ENCODE data around the gene ASGR2. TPM values are rescaled to one million over a fixed set of nuclear protein-coding genes. Genes with fewer than 3 reads are reported as not detected.

ASGR2 gene
- total and polyA plus RNA-seq, 2 of the 13 experiments (the other 11 are each of a cell fraction or from before 2014, with no cell fraction given) = 320 to 754 TPM

GRCh38 chr17:7156342-7156940 is 41.8 kb upstream of the ASGR2 start (continued):
- TF ChIP-seq AGO2 (optimal IDR thresholded peaks at IDR 0.05; ENCODE audit: low read depth, low read length) = no peak
- peak; percentile 95; the same call in 1 of the 2 replicates for TF ChIP-seq ZNF724P (CRISPR knock-in tag; IDR thresholded peaks at IDR 0.05; ENCODE audit: borderline replicate concordance)
- peak; percentile 97 for TF ChIP-seq ZNF230 (CRISPR knock-in tag; IDR thresholded peaks at IDR 0.05)
- peak; percentile 75; the same call in 1 of the 2 replicates for TF ChIP-seq ZNF776 (CRISPR knock-in tag; IDR thresholded peaks at IDR 0.05)
- TF ChIP-seq ZNF790 (CRISPR knock-in tag; IDR thresholded peaks at IDR 0.05; ENCODE audit: borderline replicate concordance) = no peak
- TF ChIP-seq NR2F2 (IDR thresholded peaks at IDR 0.05; ENCODE audit: borderline replicate concordance, low read depth) = peak; percentile 86
- 0 out of 2 replicates have a peak, but pooled peaks have one; percentile 84 for TF ChIP-seq FLYWCH1 (CRISPR knock-in tag; IDR thresholded peaks at IDR 0.05)
- TF ChIP-seq MEIS2 (CRISPR knock-in tag; IDR thresholded peaks at IDR 0.05) = peak; percentile 75; the same call in 1 of the 2 replicates
- no peak for TF ChIP-seq TSC22D2 (CRISPR knock-in tag; IDR thresholded peaks at IDR 0.05; ENCODE audit: borderline replicate concordance)
- no peak for TF ChIP-seq ZNF382 (CRISPR knock-in tag; IDR thresholded peaks at IDR 0.05; ENCODE audit: borderline replicate concordance)
- TF ChIP-seq LBX2 (CRISPR knock-in tag; IDR thresholded peaks at IDR 0.05; ENCODE audit: borderline replicate concordance) = peak; percentile 90; the same call in 1 of the 2 replicates
- TF ChIP-seq FOXK2 (IDR thresholded peaks at IDR 0.05) = no peak
- TF ChIP-seq NR2F6 (IDR thresholded peaks at IDR 0.05) = peak; percentile 95
- TF ChIP-seq NR2F6 (CRISPR knock-in tag; IDR thresholded peaks at IDR 0.05) = peak; percentile 98
- peak; percentile 94; the same call in 1 of the 2 replicates for TF ChIP-seq ZNF451 (CRISPR knock-in tag; IDR thresholded peaks at IDR 0.05)
- TF ChIP-seq HMGXB3 (CRISPR knock-in tag; IDR thresholded peaks at IDR 0.05; ENCODE audit: borderline replicate concordance) = peak; percentile 80
- peak; percentile 92; the same call in 1 of the 2 replicates for TF ChIP-seq KDM3A (CRISPR knock-in tag; IDR thresholded peaks at IDR 0.05; ENCODE audit: low read depth)
- TF ChIP-seq ZNF10 (CRISPR knock-in tag; IDR thresholded peaks at IDR 0.05; ENCODE audit: borderline replicate concordance, low read depth) = no peak
- TF ChIP-seq ESRRA (CRISPR knock-in tag; IDR thresholded peaks at IDR 0.05; ENCODE audit: low read depth) = peak; percentile 87
- 0 out of 2 replicates have a peak, but pooled peaks have one; percentile 76 for TF ChIP-seq ZNF446 (CRISPR knock-in tag; IDR thresholded peaks at IDR 0.05)
- TF ChIP-seq EEA1 (CRISPR knock-in tag; IDR thresholded peaks at IDR 0.05; ENCODE audit: borderline replicate concordance) = peak; percentile 70; the same call in 1 of the 2 replicates
- no peak; the same call in 1 of the 2 replicates for TF ChIP-seq ELF4 (CRISPR knock-in tag; IDR thresholded peaks at IDR 0.05; ENCODE audit: borderline replicate concordance)
- TF ChIP-seq CEBPZ (IDR thresholded peaks at IDR 0.05; ENCODE audit: low read length) = no peak
